ENCODE results near the gene LRP1B. TPM values are rescaled to one million over a fixed set of nuclear protein-coding genes. Genes with fewer than 3 reads are reported as not detected.

LRP1B gene
- polyA plus RNA-seq, 2 of the 4 experiments (the other 2 are of a cell fraction): 0.03 TPM; not detected in 1

DNA sequence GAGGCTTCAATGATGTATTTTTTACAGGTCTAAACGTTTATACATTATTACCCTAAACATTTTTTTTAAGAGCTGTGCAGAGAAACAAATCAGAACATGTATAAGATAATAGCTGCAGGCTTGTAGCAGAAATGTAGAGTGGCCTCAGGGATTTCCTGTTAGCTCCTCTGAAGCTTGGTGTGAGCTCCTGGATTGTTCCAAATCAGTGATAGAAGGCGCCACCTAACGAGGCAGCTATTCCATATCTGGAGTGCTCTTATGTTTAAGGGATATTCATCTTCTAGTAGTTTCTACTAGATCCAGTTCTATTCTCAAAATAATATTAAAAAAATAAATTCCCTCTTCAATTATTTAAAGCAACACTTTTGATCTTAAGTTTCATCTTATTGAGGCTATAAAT lies 93.1 kb downstream of the LRP1B start (continued):
- TF ChIP-seq RNF2 (IDR thresholded peaks at IDR 0.05; ENCODE audit: borderline replicate concordance, low read depth): no peak
- no peak for TF ChIP-seq HDAC2 (IDR thresholded peaks at IDR 0.05)

GRCh38 chr2:142037066-142037465 lies 93.8 kb downstream of the LRP1B start:
- WGBS (ENCODE audit: missing lambda C conversion rate): 5% methylated on average over 3 of the region's 3 CpGs
- Histone ChIP-seq H3K9me3 (no peaks in the 10 kb centered on the region), H3K27ac (no peak overlapping the region), H3K4me1 (no peaks in the 10 kb centered on the region), H3K4me3 (no peak overlapping the region), H3K4me2 (no peak overlapping the region)
- TF ChIP-seq ZNF302 (CRISPR knock-in tag; IDR thresholded peaks at IDR 0.05) (no peak), CHD2 (IDR thresholded peaks at IDR 0.05; ENCODE audit: low read length, partially characterized antibody) (no peak), HMGXB4 (CRISPR knock-in tag; IDR thresholded peaks at IDR 0.05; ENCODE audit: borderline replicate concordance) (no peak), FOSB (CRISPR knock-in tag; IDR thresholded peaks at IDR 0.05) (no peak), MAFK (IDR thresholded peaks at IDR 0.05; ENCODE audit: partially characterized antibody) (no peak), CBX8 (IDR thresholded peaks at IDR 0.05) (no peak), ZFP36 (IDR thresholded peaks at IDR 0.05; ENCODE audit: borderline replicate concordance, partially characterized antibody) (no peak), HOXB5 (CRISPR knock-in tag; IDR thresholded peaks at IDR 0.05) (no peak), EP300 (IDR thresholded peaks at IDR 0.05) (no peak), ZC3H11A (IDR thresholded peaks at IDR 0.05) (no peak)
- TF ChIP-seq, protein P1, sequence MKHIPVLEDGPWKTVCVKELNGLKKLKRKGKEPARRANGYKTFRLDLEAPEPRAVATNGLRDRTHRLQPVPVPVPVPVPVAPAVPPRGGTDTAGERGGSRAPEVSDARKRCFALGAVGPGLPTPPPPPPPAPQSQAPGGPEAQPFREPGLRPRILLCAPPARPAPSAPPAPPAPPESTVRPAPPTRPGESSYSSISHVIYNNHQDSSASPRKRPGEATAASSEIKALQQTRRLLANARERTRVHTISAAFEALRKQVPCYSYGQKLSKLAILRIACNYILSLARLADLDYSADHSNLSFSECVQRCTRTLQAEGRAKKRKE (CRISPR knock-in tag; IDR thresholded peaks at IDR 0.05; ENCODE audit: low read depth): no peak
- ChIA-PET CTCF (no interaction called here), POLR2A (no interaction called here)
- ATAC-seq: no peak
- no peak for DNase-seq (ENCODE audit: low read depth in 1 of 2, low spot score in 1 of 2)
- FAIRE-seq: no peak

DNA sequence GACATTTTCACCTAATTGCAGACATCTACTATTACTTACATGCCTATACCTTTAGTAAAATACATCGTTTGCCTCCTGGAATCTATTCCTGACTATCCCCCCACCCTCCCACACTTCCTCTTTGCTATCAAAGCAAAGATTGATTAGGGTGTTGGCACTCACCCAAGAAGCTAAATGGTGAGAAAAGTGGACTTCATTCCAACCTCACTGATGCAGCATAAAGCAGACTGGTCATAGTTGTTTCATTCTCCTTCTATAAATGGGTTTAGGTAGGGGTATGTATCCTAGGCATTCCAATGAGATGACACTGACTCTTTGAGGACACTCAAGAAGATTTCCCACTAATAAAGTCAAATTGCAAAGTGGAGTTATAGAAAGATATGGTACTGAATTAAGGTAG lies 97.4 kb downstream of the LRP1B start:
- Histone ChIP-seq H3K4me1 (no peaks in the 10 kb centered on the region), H3K4me3 (no peak overlapping the region), H3K4me2 (no peak overlapping the region), H3K9me3 (no peaks in the 10 kb centered on the region), H3K27ac (no peak overlapping the region)
- ChIA-PET POLR2A (no interaction called here), CTCF (no interaction called here)
- FAIRE-seq (no peak), ATAC-seq (no peak), DNase-seq (ENCODE audit: low read depth in 1 of 2, low spot score in 1 of 2) (no peak)
- no peak for TF ChIP-seq ZC3H11A (IDR thresholded peaks at IDR 0.05)
- TF ChIP-seq, protein P2, sequence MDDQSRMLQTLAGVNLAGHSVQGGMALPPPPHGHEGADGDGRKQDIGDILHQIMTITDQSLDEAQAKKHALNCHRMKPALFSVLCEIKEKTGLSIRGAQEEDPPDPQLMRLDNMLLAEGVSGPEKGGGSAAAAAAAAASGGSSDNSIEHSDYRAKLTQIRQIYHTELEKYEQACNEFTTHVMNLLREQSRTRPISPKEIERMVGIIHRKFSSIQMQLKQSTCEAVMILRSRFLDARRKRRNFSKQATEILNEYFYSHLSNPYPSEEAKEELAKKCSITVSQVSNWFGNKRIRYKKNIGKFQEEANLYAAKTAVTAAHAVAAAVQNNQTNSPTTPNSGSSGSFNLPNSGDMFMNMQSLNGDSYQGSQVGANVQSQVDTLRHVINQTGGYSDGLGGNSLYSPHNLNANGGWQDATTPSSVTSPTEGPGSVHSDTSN (IDR thresholded peaks at IDR 0.05): no peak
- TF ChIP-seq RCOR1 (IDR thresholded peaks at IDR 0.05; ENCODE audit: low read depth, low read length): no peak
- TF ChIP-seq RFX5 (IDR thresholded peaks at IDR 0.05): no peak
- no peak for TF ChIP-seq ESRRA (IDR thresholded peaks at IDR 0.05; ENCODE audit: borderline replicate concordance, low read length)
- no peak for TF ChIP-seq MAFK (IDR thresholded peaks at IDR 0.05; ENCODE audit: partially characterized antibody)
- no peak for TF ChIP-seq EHMT2 (IDR thresholded peaks at IDR 0.05; ENCODE audit: low read depth)
- TF ChIP-seq NPAS2 (CRISPR knock-in tag; IDR thresholded peaks at IDR 0.05; ENCODE audit: borderline replicate concordance): no peak
- no peak for TF ChIP-seq HDAC2 (IDR thresholded peaks at IDR 0.05)
- no peak for TF ChIP-seq CHD4 (IDR thresholded peaks at IDR 0.05; ENCODE audit: borderline replicate concordance)
- no peak for TF ChIP-seq NR3C1 (IDR thresholded peaks at IDR 0.05)
- TF ChIP-seq MYC (IDR thresholded peaks at IDR 0.05; ENCODE audit: borderline replicate concordance, low read length): no peak
- TF ChIP-seq TFCP2L1 (CRISPR knock-in tag; IDR thresholded peaks at IDR 0.05): no peak
- TF ChIP-seq PHF8 (IDR thresholded peaks at IDR 0.05; ENCODE audit: borderline replicate concordance, low read depth): no peak
- TF ChIP-seq EHF (CRISPR knock-in tag; IDR thresholded peaks at IDR 0.05): no peak
- no peak for TF ChIP-seq HMGXB4 (CRISPR knock-in tag; IDR thresholded peaks at IDR 0.05; ENCODE audit: borderline replicate concordance)
- WGBS (ENCODE audit: missing lambda C conversion rate): 3% methylated on average over 1 of the region's 1 CpG

Data from A549 (cell line).